Stimulated activated CD4-positive, alpha-beta T cell treated with anti-CD3 and anti-CD28 coated beads, Interleukin-1b, Interleukin-23, amount 100 ng/mL, for 24 hours (primary cell): Measurements from ENCODE around the gene PAX7.

Experiments used
- DNase-seq, 4 experiments: peaks; one replicate each; pipeline ENCODE4 v3.0.0-alpha.2; 2020; ENCODE audit warnings: low read depth in 4 of 4, low spot score in 1 of 4

PAX7 gene

DNA sequence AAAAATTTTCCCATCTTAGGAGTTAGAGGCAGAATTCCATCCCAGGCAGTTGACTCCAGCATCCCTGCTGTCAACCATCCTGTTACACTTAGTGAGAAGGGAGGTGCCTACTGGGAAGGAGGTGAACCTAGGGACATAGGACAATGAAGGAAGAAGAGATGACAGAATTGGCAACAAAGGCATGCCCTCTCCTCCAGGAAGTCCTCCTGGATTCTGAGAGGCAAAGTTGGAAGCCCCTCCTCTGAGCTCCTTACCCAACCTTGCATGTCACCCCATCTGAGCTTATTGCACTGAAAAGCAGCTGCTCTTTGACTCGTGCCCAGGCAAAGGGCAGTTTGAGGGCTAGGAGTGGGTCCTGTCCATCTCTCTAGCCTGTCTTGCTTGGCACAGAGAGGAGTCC is 66.9 kb downstream of the PAX7 start:
- no peak for DNase-seq

DNA sequence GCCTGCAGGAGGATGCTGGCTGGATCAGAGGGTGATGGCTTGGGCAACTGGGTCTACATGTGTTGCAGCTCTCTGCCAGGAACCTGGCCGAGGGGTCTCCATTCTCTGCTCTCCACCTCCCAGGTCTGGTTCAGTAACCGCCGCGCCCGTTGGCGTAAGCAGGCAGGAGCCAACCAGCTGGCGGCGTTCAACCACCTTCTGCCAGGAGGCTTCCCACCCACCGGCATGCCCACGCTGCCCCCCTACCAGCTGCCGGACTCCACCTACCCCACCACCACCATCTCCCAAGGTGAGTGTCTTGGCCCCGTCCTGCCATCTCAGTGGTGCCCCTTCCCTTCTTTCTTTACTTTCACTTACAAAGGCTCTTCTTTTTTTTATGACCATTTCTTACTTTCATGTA is 69.9 kb downstream of the PAX7 start:
- DNase-seq = no peak

DNA sequence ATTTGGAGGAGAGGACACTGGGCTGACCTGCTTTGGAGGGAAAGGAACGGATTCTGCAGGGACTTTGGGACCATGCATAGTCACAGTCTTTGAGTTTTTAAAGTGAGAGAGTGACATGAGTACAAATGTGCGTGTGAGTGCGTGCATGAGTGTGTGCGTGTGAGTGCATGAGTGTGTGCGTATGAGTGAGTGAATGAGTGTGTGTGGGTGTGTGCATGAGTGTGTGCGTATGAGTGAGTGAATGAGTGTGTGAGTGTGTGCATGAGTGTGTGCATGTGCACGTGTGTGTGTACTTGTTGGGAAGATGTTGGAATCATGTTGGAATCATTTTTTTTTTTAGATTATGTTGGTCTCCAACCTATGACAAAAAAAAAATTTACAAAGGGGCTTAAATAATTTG is 70.5 kb downstream of the PAX7 start:
- DNase-seq = no peak

DNA sequence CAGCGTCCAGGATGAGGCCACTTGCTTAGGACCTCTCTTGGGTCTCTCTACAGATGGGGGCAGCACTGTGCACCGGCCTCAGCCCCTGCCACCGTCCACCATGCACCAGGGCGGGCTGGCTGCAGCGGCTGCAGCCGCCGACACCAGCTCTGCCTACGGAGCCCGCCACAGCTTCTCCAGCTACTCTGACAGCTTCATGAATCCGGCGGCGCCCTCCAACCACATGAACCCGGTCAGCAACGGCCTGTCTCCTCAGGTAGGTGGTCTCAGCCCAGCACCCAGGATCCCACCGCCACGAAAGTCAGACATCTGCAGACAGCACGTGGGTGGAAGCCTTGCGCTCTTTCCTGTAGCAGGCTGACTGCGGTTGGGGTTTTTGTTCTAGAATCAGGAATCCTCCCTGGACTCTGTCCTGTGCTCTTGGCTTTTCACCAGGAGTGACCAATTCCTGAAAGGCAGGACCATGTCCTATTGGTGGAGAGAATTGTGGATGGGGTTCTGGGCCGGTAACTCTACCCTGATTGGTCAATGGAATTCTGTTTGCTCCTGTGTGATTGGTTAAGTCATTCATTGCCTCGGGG is 72.5 kb downstream of the PAX7 start:
- no peak for DNase-seq

DNA sequence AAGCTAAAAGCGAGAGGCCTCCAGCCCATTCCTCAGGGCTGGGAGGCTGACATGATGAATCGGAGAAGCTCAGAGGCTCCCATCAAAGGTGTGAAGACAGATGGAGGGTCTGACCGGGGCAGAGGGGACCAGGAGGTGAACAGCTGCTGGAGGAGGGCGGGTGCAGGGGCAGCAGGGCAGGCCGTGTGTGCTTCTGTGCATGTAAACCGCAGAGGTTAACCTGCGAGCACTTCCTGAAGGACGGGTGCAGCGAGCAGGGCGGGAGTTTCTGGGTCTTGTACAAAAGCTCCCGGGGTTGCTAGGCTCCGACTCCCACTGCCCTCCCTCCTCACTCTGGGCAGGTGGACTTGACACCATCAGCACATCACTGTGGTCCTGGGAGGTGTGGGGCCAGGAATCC is 75.2 kb downstream of the PAX7 start:
- no peak for DNase-seq

DNA sequence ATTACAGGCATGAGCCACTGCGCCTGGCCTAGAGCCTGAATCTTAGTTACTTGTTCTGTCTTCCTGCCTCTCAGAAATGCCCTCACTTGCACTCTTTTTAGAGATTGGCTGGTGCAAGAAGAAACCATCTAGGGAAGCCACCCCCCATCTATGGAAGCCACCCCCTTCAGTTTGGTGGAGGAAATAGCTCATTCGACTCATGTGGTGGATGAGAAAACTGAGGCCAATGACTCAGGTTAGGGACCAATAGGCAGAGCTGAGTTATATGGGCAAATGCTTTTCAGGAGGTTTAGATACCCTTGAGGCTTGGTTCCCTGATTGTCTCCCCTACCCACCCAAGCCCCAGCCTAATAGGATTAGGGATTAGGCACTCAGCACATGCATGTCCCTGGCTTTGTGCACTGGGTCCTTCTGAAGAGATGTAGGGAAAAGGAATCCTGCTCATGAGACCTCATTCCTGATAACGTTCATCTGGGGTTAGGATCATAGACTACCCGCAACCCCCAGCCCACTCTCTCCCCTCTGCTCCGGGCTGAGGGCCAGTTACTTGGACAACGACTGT is 77.1 kb downstream of the PAX7 start:
- no peak for DNase-seq

DNA sequence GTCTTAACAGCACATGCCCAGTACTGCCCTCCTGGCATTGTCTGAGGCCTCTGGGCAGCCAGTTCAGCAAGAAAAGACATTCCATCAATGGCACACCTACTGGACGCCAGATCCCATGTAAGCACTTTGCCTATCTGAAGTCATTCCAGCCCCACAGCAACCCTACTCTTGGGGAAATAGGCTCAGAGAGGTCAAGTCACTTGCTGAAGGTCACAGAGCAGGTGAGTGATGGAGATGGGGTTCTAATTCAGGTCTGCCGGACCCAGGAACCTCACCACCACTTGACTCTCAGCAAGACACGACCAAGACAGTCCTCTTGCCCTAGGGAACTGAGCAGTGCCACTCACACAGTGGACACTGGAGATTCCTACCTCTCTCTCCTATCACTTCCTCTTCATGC is 79.4 kb downstream of the PAX7 start:
- DNase-seq = no peak

DNA sequence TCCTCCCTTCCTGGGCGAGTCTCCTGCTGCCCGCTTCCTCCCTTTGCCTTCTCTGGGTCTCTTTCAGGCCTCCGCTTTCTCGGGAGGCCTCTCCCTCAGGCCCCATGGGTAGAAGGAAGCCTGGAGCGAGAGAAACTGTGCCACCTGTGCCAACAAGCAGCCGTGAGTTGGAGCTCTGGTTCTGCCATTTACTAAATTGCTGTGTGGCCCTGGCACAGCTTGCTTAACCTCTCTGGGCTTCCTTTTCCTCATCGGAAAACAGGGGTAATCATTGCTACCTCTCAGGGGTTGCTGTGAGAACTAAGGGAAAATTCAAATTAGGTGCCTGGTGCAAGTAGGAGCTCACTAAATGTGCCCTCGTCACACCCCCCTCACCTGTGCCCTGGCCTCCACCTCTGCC is 80.4 kb downstream of the PAX7 start:
- DNase-seq = no peak

DNA sequence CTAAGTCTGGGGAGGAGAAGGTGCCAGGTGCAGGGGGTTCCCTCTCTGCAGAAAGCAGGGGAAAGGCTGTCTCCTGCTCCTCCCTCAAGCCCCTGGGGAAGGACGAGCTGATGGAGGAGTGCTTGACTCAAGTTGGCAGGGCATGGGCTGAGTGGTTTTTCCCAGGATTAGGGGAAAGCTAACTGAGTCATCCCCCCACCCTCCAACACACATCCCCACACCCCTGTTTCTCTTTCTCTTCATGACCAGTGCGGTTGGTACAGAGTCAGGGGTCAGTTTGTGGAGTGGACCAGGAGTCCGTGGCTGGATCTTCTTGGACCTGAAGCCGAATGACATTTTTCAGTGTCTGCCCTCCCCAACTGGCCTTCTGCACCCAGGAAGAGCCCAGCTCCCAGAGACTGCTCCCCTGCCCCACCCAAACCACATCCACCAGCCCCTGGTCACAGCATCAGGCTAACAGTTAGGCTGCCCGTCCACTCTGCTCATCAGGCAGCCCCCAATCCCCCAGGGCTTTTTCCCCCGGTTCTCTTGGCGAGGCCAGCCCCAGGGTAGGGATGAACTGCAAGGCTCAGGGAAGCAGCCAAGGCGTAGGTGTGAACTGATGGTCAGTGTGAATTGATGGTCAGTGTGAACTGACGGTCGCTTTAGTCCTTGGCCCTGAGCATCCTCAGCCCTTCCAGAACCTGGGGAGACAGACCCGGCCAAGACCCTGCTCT is 81.0 kb downstream of the PAX7 start:
- DNase-seq = no peak

DNA sequence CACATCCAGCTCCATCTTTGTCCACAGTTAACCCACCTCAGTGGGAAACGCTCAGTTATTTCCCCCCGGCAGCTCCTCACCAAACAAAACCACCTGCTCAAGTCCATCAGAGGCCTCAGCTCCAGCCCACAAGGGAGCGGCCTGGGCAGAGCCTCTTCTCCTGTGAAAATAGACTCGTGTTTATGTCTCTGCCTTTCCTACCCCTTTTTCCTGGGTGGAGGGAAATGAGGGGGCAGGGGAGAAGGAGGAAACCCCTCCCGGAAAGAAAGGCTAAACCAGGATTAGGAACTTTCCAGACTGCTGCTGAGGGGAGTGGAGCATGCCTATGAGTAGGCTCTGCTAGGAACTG is 81.6 kb downstream of the PAX7 start:
- DNase-seq = no peak

DNA sequence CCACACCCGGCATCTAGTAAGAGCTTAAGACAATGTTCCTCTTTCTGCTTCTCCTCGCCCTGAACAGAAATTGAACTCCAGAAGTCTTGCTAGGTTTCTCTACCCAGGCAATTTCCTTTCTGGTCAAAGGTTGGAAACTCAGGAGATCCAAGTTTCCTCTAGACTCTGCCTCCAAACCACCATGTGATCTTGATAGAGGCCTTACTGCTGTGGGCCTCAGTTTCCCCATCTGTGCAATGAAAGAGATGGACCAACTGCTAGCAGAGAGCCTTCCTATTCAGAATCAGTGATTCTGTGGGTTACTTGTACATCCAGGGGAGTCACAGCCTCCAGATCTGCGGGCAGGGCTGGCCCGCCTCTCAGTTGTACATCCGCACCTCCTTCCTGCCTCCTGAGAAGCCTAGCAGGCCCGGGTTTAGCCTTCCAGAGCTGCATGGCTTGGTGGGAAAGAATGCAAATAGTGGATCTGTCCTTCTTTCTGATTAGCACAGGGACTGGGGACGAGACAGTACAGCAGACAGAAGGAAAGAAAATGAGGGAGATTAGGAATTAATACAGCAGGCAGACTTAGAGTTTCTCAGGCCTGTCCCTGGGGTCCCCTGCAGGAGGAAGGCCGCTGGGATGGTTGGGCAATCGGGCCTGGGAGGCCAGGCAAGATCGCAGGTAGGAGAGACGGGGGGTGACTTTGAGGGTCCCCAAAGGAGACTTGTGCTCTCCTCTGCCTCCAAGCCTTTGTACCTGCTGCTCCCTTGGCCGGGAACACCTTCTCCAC is 83.9 kb downstream of the PAX7 start:
- no peak for DNase-seq

DNA sequence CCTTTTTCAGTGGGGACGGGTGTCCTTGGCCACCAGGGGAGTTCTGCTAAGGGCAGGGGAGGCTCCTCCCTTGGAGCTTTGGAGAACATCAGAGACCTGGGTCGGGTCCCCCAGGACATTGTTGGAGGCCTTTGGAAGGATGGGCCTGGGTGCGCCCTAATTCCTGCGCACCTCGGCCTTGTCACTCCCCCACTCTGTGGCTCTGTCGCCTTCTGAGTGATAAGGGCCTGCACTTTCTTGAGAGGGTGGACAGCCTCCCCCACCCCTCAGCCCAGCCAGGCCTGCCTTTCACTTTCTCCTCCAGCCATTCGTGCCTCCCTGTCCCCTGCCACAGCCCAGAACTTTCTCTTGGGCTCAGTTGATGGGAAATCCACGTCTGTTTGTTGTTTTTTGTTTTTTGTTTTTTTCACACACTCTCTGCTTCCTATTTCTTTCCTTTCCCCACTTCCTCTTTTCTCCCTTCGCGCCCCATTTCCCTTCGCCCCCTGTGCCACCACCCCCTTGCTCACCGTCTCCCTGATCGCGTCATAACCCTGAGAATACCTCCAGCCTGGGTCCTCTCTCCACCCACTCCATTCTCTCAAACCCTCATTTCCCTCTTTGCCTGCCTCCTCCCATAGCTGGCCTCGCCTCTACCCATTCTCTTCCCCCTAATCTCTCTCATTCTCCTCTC is 85.6 kb downstream of the PAX7 start:
- DNase-seq = no peak

DNA sequence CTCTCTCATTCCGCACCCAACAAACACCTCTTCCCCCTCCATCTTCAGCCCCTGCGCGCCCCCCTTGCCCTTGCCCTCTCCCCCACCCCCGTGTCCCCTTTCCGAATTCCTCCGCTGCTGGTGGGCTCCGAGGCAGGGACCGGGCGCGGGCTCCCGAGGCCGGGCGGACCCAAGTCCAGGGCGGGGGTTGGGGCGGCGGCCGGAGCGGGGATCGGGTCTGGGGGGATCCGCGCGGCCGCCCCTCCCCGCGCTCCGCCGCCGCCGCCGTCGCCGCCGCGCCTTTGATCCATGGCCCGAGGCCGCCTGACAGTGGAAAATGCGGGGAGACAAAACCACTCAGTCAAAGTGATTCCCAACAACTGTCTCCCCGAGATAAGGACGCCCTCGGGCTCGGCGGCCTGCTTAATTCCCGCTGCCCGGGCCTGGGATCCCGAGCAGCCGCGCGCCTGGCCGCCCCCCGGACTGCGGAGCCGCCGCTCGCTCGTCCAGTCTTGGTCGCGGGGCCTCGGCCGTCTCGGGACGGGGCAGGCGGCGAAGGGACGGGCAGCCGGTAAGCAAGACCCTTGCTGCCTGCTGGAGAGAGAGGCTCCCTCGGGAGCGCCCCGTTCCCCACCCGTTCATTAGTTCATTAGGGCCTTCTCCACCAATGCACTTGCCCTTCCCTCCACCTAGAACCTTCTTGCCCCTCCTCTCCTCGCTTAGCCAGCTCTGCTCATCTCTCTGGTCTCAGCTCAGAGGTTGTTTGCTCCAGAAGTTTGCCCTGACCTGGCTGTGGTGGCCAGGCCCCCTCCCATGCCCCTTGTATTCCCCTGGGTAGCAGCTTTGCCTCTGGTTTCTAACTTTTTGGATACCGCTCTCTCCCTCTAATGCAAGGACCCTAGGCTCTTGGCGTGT is 86.4 kb downstream of the PAX7 start:
- DNase-seq = no peak

DNA sequence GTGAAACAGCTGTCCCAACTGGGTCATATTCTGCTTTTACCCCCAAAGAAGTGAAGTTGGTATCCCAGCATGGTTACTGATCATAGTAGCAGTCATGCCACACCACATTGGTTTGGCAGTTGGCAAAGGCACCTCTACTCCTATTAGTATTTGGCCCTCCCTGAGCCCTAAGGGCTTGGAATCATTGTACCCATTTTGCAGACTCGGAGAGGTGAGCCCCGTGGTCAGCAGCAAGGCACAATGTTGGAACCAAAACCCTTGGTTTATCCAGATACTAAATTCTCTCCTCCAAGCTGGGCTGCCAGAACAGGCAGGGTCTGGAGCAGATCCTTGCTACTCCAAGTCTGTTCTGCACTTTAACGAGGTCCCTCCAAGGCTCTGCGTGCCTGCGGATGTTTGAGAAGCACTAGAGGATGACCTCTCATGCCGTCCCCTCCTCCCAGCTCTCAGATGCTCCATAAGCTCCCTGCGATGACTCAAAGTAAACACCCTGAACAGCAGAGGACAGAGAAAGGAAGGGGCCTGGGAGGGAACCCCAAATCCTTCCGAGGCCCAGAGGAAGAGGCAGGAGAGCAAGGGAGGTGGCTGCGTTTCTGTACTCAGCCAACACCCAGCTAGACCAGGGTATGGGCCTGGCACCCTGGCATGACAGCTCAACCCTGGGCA is 89.3 kb downstream of the PAX7 start:
- no peak for DNase-seq

DNA sequence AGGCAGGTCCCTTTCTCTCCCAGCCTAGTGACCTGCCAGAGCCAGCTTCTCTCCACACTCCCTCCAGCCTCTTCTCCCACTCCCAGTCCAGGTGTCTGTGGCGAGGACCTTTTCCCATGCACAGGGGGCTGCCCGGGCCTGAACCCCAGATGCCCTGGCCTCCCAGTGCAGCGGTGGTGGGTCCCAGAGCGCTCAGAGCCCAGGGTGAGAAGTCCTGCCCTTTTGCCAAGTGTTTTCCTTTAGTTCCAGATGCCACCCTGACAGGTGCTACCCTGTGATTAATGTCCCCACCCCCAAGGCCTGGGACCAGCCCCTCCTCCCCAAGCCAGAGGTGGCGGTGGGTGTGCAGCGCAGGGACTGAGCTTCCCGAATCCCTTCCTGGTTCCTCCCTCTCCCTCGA is 90.4 kb downstream of the PAX7 start:
- DNase-seq = no peak

DNA sequence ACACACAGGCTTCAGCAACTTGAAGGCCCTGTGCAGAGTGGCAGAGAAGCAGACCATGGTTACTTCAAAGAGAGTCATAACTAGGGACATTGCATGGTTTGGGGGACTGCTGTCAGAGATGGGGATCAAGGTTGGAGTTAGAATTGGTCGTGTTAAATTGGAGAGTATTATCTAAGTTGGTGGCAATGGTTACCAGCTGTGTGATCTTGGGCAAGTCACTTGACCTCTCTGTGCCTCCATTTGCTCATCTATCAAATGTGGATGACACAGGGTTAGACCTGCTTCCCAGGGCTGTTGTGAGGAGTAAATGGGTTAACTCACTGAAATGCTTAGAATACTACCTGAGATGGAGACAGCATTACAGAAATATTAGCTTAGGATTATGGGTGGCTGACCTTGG is 91.1 kb downstream of the PAX7 start:
- no peak for DNase-seq

DNA sequence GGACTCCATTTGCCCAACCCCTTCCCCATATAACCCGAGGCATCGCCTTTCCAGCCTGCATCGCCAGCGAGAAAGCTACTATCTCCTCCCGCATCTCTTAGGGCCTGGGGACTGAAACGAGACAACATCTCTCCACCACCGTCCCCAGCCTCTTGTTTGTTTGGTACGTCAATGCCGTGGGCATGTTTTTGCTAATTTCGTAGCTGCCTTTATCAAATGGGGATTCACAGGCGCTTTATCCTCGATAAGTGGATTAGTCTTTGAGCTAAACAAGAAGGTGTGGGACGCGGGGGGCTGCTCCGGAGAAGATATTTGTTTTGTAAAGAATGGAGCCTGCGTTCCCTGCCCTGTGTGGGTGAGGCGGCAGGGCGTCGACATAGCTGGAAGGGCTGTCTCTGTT is 91.6 kb downstream of the PAX7 start:
- no peak for DNase-seq

DNA sequence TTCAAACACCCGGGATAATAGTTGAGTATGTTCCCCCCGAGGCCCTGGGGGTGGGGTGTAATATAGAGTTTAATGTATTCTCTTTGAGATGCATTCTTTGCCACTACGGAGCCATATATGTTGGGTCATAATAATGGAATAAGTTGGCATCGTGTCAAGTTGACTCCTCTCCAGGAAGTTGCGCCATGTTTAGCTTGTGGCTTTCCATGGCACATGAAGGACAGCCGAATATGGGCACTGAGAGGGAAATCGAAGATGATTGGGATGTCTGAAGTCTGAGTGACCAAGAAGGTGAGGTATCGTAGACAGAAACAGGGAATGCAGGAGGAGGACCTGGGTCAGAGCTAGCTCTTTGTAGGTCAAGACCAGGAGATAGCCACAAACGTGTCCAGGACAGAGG is 92.6 kb downstream of the PAX7 start:
- no peak for DNase-seq

DNA sequence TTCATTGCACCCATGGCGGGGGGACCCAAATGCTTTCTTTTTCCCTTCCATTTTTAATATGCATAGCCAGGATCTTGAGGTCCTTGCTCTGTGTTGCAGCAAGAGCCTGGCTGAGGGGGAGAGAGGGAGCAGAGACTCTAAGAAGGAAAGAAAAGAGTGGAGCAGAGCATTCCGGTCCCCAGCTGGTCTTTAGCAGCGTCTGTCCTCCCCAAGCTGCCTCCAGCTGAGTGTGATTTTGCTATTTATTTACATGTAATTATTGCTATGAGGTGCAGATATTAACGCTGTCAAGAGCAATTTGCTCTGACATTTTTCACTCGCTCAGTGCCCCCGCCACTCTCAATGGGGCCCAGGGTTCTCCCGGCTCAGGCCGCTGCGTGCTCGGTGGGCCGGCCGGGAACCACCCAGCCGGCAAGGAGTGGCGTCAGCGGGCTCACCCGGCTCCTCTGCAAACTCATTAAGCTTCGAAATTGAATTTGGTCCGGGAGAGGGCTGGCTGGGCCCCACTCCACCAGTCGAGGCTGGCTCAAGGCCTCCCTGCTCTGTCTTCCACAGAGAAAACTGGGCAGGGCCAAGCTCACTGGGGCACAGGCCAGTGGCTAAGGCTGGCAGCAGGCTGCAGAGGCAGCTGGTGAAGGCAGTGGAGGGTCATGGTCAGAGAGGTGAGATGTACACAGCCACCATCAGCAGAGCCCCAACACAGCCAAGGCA is 93.2 kb downstream of the PAX7 start:
- no peak for DNase-seq

DNA sequence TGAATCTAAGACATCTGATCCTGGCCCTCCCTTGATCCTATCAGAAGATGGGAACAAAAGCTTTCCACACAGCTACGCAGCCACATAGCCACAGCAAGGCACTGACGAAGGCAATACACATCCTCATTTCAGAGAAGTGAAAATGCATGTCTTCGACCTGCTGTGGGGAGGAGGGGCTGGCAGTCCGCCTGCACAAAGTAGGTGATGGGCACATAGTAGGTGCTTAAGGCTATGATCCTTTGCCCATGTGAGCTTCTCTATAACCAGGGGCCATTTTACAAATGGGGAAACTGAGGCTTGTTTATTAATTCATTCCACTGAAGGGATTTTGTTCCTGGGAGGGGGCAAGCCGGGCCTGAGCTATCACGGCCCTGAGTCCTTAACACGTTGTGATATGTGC is 94.2 kb downstream of the PAX7 start:
- DNase-seq = no peak
